ENCODE results near the gene ACVR2A. TPM values are rescaled to one million over a fixed set of nuclear protein-coding genes. Genes with fewer than 3 reads are reported as not detected.

ACVR2A gene
- total and polyA plus RNA-seq, 9 of the 15 experiments (the other 6 are each of a cell fraction or from before 2014, with no cell fraction given) = 1.2 to 3.9 (median 2.4) TPM

DNA sequence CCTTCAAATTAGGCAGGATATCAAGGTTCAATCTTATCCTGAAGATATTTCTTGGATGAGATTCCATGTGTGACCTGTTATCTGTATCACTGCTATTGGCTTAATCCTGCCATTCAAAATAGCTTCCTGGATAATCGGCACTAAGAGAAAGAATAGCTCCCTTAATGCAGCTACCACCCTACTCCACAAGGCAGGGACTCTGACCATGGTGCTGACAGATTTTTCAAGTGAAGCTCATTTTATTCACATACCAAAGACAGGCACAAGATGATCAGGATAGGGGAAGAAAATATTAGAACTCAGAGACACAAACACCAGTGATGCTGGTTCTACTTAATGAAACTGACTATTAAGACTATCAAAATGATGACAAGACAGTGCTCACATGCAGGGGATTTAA lies 100.8 kb downstream of the ACVR2A start:
- 83% methylated on average over 1 of the region's 1 CpG for WGBS (ENCODE audit: insufficient coverage, low coverage, missing lambda C conversion rate)
- H3K4me3 ChIP-seq = no peak overlapping the region
- no peaks in the 10 kb centered on the region for H3K27me3 ChIP-seq (ENCODE audit: control insufficient read depth in 2 of 2, insufficient read depth in 2 of 2, low read length in 2 of 2)
- no peak overlapping the region for H2AFZ ChIP-seq (ENCODE audit: low read depth, low read length)
- H3K9me3 ChIP-seq (replicated peaks; ENCODE audit: control insufficient read depth, insufficient read depth, low read depth, low read length) = no peaks in the 10 kb centered on the region
- H3K79me2 ChIP-seq (ENCODE audit: control insufficient read depth, insufficient read depth, low read length) = no peaks in the 10 kb centered on the region
- DNase-seq (ENCODE audit: extremely low read depth in 1 of 4, low spot score in 3 of 4) = no peak
- H3K27ac ChIP-seq (ENCODE audit: extremely low read depth, low read depth, low read length) = no peak overlapping the region
- POLR2A ChIA-PET = no interaction called here
- CTCF ChIA-PET (ENCODE audit: low intra/inter-chr PET ratio) = no interaction called here
- ATAC-seq = no peak
- TF ChIP-seq REST (IDR thresholded peaks at IDR 0.05; ENCODE audit: borderline replicate concordance) (peak; percentile 69), REST (CRISPR knock-in tag; IDR thresholded peaks at IDR 0.05; ENCODE audit: low read depth) (no peak), EHMT2 (IDR thresholded peaks at IDR 0.05) (peak; percentile 30; the same call in 1 of the 2 replicates), RCOR1 (IDR thresholded peaks at IDR 0.05; ENCODE audit: borderline replicate concordance in 1 of 2, low read depth in 2 of 2, low read length in 2 of 2) (no peak)
- intact Hi-C loops (cut with micrococcal nuclease) = no loop called here
- peaks cover 16% of the 10 kb centered on the region; the same call in 2 of the 3 replicates for H3K36me3 ChIP-seq (ENCODE audit: control insufficient read depth, insufficient read depth, low read length)
- no peaks in the 10 kb centered on the region for H3K9me1 ChIP-seq (ENCODE audit: control insufficient read depth, insufficient read depth, low read length)
- no TSS peak for BruUV-seq (replicated peaks)
- no peaks in the 10 kb centered on the region for H3K4me1 ChIP-seq (replicated peaks in 1 of 2; ENCODE audit: control insufficient read depth in 2 of 2, insufficient read depth in 2 of 2, low read length in 2 of 2)
- FAIRE-seq = no peak
- H4K20me1 ChIP-seq (replicated peaks; ENCODE audit: control insufficient read depth, insufficient read depth, low read length) = no peaks in the 10 kb centered on the region
- H3K9ac ChIP-seq (ENCODE audit: insufficient read depth in 1 of 2, low read depth in 2 of 2, low read length in 2 of 2) = no peak overlapping the region
- no peak overlapping the region for H3K4me2 ChIP-seq (ENCODE audit: insufficient read depth, low read length)
- in situ Hi-C loops (cut with MboI) = loop anchor here (25.0 kb wide), 1 partner anchor 1042 kb away; no protein-coding TSS in a partner anchor
